ENCODE measurements around the gene FANCE. TPM values are rescaled to one million over a fixed set of nuclear protein-coding genes. Genes with fewer than 3 reads are reported as not detected.

The FANCE gene
- total RNA-seq, 4 donors from 2014 or later: 4.1 to 6.6 (median 6.2) TPM

- H3K27me3 ChIP-seq: no peaks in the 10 kb centered on the region
- no peak for DNase-seq
- intact Hi-C loops (cut with DNase I): no loop called here
- 75 to 84% methylated on average over 3 of the region's 3 CpGs for WGBS, 2 donors
- no peak overlapping the region for H3K4me3 ChIP-seq (replicated peaks in 1 of 3)
- TF ChIP-seq POLR2A (IDR thresholded peaks at IDR 0.05) (no peak), CTCF (IDR thresholded peaks at IDR 0.05) (no peak)
- peaks cover 10 to 18% of the 10 kb centered on the region in 2 donors for H3K4me1 ChIP-seq
- H3K27ac ChIP-seq: no peak overlapping the region
- no peaks in the 10 kb centered on the region for H3K9me3 ChIP-seq
- H3K36me3 ChIP-seq: peaks cover 16 to 17% of the 10 kb centered on the region in 2 donors
Observed at GRCh38 chr6:35470663-35471120, 18.6 kb downstream of the FANCE start.

- TF ChIP-seq CTCF (IDR thresholded peaks at IDR 0.05) (no peak), POLR2A (IDR thresholded peaks at IDR 0.05) (no peak)
- 59 to 80% methylated on average over 8 of the region's 8 CpGs for WGBS, 2 donors
- Histone ChIP-seq H3K27ac (no peak overlapping the region), H3K4me1 (peaks cover 10 to 18% of the 10 kb centered on the region in 2 donors), H3K36me3 (peaks cover 16 to 17% of the 10 kb centered on the region in 2 donors), H3K4me3 (replicated peaks in 1 of 3) (no peak overlapping the region), H3K27me3 (no peaks in the 10 kb centered on the region), H3K9me3 (no peaks in the 10 kb centered on the region)
- DNase-seq: no peak
- intact Hi-C loops (cut with DNase I): no loop called here
Observed at GRCh38 chr6:35471836-35472345, 19.8 kb downstream of the FANCE start.

GRCh38 chr6:35473075-35473849 lies 21.1 kb downstream of the FANCE start:
- peaks cover 16 to 18% of the 10 kb centered on the region in 2 donors for H3K36me3 ChIP-seq
- intact Hi-C loops (cut with DNase I): no loop called here
- H3K27ac ChIP-seq: no peak overlapping the region
- TF ChIP-seq CTCF (IDR thresholded peaks at IDR 0.05) (no peak), POLR2A (IDR thresholded peaks at IDR 0.05) (no peak)
- peaks cover 10 to 18% of the 10 kb centered on the region in 2 donors for H3K4me1 ChIP-seq
- no peaks in the 10 kb centered on the region for H3K9me3 ChIP-seq
- H3K4me3 ChIP-seq (replicated peaks in 1 of 3): no peak overlapping the region
- DNase-seq: no peak
- 86 to 92% methylated on average over 9 of the region's 9 CpGs for WGBS, 2 donors
- no peaks in the 10 kb centered on the region for H3K27me3 ChIP-seq

- H3K4me3 ChIP-seq (replicated peaks in 1 of 3): no peak overlapping the region
- TF ChIP-seq CTCF (IDR thresholded peaks at IDR 0.05) (no peak), POLR2A (IDR thresholded peaks at IDR 0.05) (no peak)
- no peaks in the 10 kb centered on the region for H3K9me3 ChIP-seq
- peaks cover 10 to 18% of the 10 kb centered on the region in 2 donors for H3K4me1 ChIP-seq
- no peaks in the 10 kb centered on the region for H3K27me3 ChIP-seq
- H3K36me3 ChIP-seq: peaks cover 16 to 21% of the 10 kb centered on the region in 2 donors
- H3K27ac ChIP-seq: no peak overlapping the region
- intact Hi-C loops (cut with DNase I): no loop called here
- no peak for DNase-seq
Observed at GRCh38 chr6:35473850-35474130, 21.7 kb downstream of the FANCE start.
